NCI-H82 treated with DMSO at 0.1 percent for 48 hours (cell line): ENCODE data around the gene AGBL4.

ENCODE experiments used
- DNase-seq: peaks from one replicate; lab custom pipeline; 2025; ENCODE audit not compliant: unreplicated experiment; lab: John Stamatoyannopoulos, UW

Gene AGBL4

DNA sequence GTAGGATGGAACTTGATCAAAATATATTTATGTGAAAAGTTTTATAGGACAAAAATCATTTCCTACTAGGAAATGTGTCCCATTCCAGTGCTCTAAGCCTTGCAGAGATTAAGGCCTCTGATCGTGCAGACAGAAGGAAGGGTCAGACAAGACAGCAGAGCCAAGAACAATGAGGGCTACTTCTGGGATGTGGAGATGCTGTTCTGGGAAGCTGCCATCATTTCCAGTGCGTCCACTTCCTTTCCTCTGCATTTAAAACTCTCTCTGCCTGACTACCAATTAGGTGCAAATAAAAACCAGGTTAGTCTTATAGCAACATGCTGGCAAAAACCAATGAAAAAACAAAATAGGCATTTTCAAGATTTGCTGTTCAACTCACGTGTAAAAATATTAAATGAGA, 1283.1 kb downstream of the AGBL4 start:
- no peak for DNase-seq

GRCh38 chr1:48739091-48739490, 1284.7 kb downstream of the AGBL4 start:
- no peak for DNase-seq

- no peak for DNase-seq
These were observed 1285.4 kb downstream of the AGBL4 start for GRCh38 chr1:48738356-48738755.

GRCh38 chr1:48735796-48736195, 1288.0 kb downstream of the AGBL4 start:
- DNase-seq: peak; percentile 10

- no peak for DNase-seq
These were observed 1293.4 kb downstream of the AGBL4 start for GRCh38 chr1:48730164-48730910.

DNA sequence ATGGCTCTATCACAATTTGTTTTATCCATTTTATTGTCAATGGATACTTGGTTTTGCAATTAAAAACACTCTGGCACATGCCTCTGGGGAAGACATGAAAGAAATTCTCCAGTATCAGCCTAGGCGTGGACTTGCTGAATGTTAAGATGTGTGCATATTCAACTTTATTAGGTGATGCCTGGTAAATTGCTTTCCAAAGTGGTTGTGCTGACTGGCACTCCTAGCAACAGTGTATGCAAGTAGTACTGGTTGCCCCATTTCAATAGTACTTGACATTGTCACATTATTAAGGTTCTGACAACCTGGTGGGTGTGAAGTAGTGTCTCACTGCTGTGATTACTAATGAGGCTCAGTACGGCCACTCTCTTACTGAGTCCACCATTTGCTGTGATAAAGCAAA, 1295.2 kb downstream of the AGBL4 start:
- DNase-seq: no peak

DNA sequence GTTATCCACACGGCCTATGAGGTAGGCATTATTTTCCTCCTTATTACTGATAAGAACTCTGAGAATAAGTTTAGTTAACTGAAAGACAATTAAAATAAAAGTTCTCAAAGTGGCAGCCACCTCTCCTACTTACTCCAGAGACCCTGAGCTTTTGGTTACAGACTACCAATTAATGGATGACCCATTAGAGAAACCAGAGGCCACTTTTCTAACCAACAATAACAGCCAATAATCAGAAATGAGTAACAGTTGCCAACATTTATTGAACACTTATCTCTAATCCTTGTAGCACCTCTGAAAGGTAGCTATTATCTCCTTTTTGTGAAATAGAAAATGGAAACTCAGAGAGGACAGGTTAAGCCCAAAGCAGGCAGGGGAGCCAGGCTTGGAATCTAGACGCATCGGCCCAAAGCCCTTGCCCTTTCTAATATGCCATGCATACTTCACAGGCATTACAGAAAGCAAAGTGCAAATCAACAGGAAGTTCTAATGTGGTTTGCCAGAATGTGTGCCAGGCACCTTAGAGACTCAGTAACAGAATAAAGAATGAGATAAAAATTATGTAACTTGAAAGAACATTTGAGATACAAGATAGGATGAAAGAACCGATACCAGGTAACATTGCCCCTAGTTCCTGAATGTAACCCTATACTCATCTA, 1297.1 kb downstream of the AGBL4 start:
- DNase-seq: no peak

DNA sequence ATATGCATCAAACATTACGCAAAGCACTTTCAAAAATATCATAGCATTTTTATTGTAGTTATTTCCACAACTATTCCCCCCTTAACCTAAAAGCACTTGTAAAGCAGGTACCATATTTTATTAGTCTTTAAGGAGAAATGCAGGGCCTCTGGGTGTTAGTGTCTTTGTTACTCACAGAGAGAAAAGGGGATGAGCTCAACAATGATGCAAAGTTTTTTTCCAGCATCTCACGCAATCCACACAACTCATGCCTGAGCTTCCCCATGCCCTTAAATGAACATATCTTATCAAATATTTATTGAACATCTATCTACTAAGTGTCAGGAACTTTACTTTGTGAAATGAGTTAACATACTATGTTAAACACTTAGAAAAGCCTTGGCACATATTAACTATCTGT, 1297.6 kb downstream of the AGBL4 start:
- DNase-seq: no peak

- DNase-seq: no peak
These were observed 1298.3 kb downstream of the AGBL4 start for GRCh38 chr1:48725341-48726046.

DNA sequence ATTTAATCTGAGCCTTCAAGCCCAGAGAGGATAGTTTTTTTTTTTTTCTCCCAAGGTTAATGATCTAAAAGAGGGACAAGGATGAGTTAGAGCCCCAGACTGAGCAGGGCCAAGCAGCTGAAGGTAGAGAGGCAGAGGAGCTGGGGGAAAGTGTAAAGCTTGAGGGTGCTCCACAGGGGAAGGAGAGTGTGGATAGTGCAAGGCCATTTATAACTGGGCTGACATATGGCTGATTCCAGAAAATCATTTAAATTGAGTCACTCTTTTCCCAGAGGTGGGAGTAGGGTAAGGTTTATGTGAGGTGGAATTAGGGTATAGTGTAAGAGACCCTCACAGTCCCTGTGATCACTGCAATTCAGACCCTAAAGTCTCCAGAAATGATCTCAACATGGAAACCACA, 1302.8 kb downstream of the AGBL4 start:
- DNase-seq: no peak

DNA sequence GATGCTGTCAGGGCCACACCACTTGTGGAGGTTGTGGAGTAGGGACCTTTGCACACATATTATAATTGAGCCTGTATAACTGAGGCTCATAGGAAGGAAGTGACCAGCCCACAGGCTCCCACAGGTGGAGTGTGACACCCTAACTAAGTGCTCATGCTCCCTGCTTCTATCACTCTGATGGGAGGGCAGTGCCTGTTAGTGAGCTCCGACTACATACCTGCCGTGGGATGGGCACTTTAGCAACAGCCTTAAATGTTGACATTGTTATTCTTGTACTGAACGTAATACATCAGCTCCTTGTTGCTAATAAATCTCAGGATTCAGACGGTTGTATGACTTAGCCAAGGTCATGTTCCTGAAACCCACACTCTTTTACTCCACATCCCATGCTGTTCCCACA, 1305.0 kb downstream of the AGBL4 start:
- no peak for DNase-seq

GRCh38 chr1:48718116-48718630, 1305.6 kb downstream of the AGBL4 start:
- no peak for DNase-seq

DNA sequence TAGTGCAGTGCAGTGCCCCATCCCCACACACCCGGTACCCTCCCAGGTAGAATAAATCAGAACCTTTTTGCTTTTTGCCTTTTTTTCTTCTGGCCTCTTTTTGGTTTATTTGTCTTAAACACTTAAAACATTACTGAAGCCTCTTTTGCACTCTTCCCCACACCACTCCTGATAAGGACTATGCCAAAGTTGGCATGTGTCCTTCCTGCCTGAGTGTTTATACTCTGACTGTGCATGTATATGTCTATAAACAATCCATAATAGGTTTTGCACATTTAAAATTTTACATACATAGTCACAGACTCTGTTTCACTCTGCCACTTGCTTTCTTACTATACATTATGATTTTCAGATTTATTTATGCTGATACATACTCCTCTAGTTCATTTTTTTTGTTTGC, 1306.7 kb downstream of the AGBL4 start:
- no peak for DNase-seq

- no peak for DNase-seq
These were observed 1307.8 kb downstream of the AGBL4 start for GRCh38 chr1:48715921-48716320.

- no peak for DNase-seq
These were observed 1312.8 kb downstream of the AGBL4 start for GRCh38 chr1:48710915-48711314.

DNA sequence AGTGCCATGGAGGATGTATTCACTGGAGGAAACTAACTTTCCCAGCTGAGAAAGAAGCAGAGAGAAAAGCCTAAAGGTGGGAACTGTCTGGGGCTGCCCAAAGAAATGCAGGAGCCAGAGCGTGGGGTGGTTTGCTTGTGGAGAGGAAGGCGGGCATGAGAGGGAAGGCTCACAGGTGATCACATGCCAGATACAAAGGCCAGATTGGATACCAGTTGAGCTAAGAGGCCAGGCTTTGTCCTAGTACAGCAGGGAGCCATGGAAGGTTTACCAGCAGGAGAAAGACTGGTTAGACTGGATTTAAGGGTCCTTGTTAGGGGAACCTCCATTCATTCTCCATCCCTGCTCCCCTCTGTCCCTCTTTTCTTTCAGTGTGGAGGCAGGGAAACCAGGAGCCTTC, 1313.4 kb downstream of the AGBL4 start:
- no peak for DNase-seq

DNA sequence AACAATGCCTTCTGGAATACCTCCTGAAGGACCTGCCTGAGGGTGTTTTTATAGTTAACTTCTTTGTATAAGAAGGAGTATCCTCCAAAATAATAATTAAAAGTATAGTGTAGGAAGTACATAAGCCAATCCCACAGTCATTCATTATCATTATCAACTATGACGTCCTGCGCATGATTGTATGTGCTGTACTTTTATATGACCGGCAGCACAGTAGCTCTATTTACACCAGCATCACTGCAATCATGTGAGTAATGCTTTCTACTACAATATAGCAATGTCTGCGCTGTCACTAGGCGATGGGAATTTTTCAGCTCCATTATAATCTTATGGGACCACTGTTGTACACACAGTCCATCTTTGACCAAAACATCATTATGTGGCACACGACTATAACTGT, 1319.0 kb downstream of the AGBL4 start:
- DNase-seq: no peak

- DNase-seq: no peak
These were observed 1322.3 kb downstream of the AGBL4 start for GRCh38 chr1:48701445-48701844.

GRCh38 chr1:48697066-48697707, 1326.6 kb downstream of the AGBL4 start:
- peak; percentile 72 for DNase-seq

DNA sequence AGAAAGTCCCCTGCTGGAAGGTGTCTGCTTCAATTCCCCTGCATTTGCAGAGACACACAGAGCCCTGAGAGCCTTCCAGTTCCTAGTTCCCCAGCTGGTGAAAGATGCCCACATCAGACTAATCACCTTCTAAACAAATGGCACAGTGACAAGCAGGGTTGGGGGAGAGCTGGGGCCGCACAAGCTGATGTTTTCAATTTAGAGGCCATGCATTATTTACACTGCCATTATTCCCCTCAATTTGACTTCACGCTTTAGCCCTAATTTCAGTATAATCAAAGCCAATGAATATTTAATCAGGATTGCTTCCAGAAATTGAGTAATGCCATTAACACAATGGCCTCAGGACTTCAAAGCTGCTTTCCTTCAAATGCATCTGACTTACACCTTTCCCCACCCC, 1328.6 kb downstream of the AGBL4 start:
- DNase-seq: no peak

DNA sequence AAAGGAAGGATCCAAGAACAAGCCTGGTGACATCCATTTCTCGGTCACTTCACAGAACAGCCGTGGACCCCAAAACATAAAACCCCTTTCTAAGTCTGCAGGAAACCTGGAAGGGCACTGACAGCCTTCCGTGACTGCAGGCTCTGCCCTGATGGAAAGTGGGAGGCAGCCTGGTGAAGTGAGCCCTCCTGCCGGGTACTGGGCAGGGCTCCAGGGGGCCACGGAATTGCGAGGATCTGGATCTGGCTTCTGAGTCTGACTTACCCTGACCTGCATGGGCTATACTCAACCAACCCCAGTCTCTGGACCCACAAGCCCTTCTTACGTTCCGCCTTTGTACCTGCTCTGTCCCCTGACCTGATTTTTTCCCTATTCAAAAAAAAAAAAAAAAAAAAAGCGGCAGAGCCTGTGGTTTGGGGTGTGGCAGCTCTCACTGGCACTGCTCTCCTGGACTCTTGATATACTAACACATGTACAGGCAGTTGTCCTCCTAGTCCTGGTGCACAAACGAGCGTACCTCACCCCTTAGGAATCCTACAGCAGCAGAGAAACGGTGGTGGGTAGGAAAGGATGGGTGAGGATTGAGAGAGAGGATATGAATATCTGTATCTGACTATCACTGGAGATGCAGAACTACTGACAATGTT, 1330.0 kb downstream of the AGBL4 start:
- no peak for DNase-seq
